ENCODE data around the gene DDX24. TPM values are rescaled to one million over a fixed set of nuclear protein-coding genes. Genes with fewer than 3 reads are reported as not detected.
A peak's percentile ranks its signal among the peaks of the same experiment; 100 is the strongest.

Gene DDX24
- total and polyA plus RNA-seq, 4 donors = 142 to 263 (median 251) TPM

DNA sequence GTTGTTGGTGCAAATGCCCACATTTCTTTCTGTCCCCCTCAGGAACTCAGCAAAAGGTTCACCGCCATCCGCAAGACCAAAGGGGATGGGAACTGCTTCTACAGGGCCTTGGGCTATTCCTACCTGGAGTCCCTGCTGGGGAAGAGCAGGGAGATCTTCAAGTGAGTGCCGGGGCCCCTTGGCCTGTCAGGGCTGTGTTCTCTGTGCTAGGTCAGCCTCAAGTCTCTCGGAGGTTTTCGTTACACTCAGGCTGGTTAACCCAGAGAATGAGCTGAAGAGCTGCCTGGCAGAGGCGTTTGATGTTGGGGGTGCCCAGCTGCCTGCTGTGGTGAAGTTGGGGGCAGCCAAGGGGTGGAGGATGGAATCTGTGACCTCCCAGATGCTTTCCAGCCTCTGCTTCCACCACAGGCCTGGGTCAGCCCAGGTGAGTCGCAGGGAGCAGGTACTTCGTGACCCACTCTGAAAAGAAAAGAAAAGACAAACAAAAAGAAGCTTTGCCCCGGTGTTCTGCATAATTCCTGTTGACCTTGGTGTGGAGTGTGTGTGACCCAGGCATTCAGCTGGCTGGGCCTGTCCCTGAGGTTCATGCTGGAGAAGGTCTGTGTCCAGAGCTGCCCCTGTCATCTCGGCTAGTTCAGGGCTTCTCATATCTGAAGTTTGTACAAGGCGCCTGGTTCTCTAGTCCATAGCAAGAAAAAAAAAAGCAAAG is 41.9 kb downstream of the DDX24 start:
- Histone ChIP-seq H3K4me3 (ENCODE audit: low read depth, low read length) (no peak overlapping the region), H3K27ac (ENCODE audit: low read depth, low read length) (no peak overlapping the region), H3K27me3 (ENCODE audit: control insufficient read depth, insufficient read depth, low read length) (no peaks in the 10 kb centered on the region), H3K4me1 (ENCODE audit: control insufficient read depth, insufficient read depth, low read length) (peaks cover 42% of the 10 kb centered on the region), H3K36me3 (ENCODE audit: control insufficient read depth, insufficient read depth, low read length) (peaks cover 61% of the 10 kb centered on the region), H3K9me3 (ENCODE audit: control insufficient read depth, insufficient read depth, low read length) (no peaks in the 10 kb centered on the region)
- WGBS (ENCODE audit: insufficient coverage) = 91% methylated on average over 10 of the region's 11 CpGs
- no peak for DNase-seq (ENCODE audit: low read depth in 4 of 6, low spot score in 6 of 6)

DNA sequence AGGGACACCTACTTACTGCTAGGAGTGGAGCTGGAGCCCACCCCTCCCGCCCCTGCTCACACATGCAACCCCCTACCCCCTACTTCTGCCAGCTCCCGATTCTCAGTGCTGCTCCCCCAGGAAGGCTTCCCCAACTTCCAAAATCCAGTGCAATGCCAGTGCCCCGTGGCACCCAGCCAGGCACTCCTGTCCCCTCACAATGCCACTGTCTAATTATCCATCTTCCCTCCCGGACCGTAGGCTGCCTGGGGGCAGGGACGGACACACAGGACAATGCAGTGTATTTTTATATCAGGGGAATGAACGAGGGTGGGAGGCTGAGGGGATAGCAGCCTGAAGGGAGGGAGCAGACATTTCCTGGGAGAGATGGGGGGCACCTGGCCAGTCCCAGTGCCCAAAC is 42.5 kb downstream of the DDX24 start:
- Histone ChIP-seq H3K27me3 (ENCODE audit: control insufficient read depth, insufficient read depth, low read length) (no peaks in the 10 kb centered on the region), H3K4me3 (ENCODE audit: low read depth, low read length) (no peak overlapping the region), H3K27ac (ENCODE audit: low read depth, low read length) (no peak overlapping the region), H3K9me3 (ENCODE audit: control insufficient read depth, insufficient read depth, low read length) (no peaks in the 10 kb centered on the region), H3K4me1 (ENCODE audit: control insufficient read depth, insufficient read depth, low read length) (peaks cover 42% of the 10 kb centered on the region), H3K36me3 (ENCODE audit: control insufficient read depth, insufficient read depth, low read length) (peaks cover 55% of the 10 kb centered on the region)
- no peak for DNase-seq (ENCODE audit: low read depth in 4 of 6, low spot score in 6 of 6)
- 76% methylated on average over 3 of the region's 7 CpGs for WGBS (ENCODE audit: insufficient coverage)

DNA sequence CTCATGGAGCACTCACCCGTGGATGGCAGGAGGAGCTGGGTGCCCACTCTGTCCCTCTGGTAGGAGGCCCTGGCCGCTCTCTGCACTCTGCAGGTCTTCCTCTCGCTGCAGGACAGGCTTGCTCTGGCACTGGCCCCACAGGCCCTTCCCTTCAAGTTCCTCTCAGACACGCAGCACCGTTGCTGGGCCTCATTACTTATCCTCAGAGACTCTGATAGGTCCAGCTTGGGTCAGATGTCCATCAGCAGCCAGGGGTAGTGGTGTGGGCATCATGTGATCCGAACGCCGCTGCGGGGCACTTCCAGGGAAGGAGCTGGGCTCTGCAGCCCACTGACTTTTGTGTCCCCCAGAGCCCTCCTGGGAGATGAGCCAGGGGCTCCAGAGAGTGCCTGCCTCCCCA is 43.0 kb downstream of the DDX24 start:
- Histone ChIP-seq H3K4me3 (ENCODE audit: low read depth, low read length) (no peak overlapping the region), H3K27me3 (ENCODE audit: control insufficient read depth, insufficient read depth, low read length) (no peaks in the 10 kb centered on the region), H3K27ac (ENCODE audit: low read depth, low read length) (no peak overlapping the region), H3K4me1 (ENCODE audit: control insufficient read depth, insufficient read depth, low read length) (peaks cover 41% of the 10 kb centered on the region), H3K36me3 (ENCODE audit: control insufficient read depth, insufficient read depth, low read length) (peaks cover 49% of the 10 kb centered on the region), H3K9me3 (ENCODE audit: control insufficient read depth, insufficient read depth, low read length) (no peaks in the 10 kb centered on the region)
- DNase-seq (ENCODE audit: low read depth in 4 of 6, low spot score in 6 of 6) = no peak
- 81% methylated on average over 9 of the region's 9 CpGs for WGBS (ENCODE audit: insufficient coverage)

DNA sequence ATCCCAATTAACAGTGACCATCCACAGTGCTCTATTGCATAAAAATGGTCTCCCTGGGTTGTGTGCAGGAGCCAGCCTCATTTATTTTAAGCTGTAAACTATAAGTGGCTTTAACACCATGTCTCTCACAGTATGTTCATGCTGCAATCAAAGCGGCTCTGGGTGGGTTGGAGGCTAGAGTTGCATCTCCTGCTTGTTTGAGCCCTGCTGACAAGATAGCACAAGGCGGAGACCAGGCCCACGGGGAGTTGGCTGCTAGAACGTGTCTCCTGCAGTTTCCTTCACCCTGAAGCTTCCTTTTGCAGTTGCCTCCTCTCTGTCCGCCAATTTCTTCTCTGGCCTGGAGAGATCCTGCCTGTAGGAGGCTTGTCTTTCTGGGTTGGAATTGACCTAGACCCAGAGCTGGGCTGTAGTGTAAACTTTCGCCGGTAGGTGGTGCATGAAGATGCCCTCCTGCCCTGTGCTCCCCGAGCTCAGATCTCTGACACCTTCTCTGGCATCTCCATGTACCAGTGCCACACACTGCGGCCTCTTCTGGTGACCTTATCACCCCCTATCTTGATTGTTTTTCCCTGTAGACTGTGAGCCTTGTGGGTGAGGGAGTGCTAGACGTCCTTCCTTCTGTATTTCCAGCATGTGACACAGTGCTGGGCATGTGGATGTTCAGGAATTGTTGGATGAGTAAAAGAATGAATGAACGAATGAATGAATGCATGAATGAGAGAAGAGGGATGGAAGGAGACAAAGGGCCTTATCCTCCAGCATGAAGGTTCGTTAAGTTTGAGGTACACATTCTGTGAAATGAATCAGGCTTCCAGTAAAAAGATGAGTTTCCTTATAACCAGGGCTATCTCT is 44.5 kb downstream of the DDX24 start:
- H3K27ac ChIP-seq (ENCODE audit: low read depth, low read length) = no peak overlapping the region
- DNase-seq (ENCODE audit: low read depth in 4 of 6, low spot score in 6 of 6) = peak in 3 of 6 donors; percentile 38 to 78 (median 74)
- H3K27me3 ChIP-seq (ENCODE audit: control insufficient read depth, insufficient read depth, low read length) = no peaks in the 10 kb centered on the region
- H3K9me3 ChIP-seq (ENCODE audit: control insufficient read depth, insufficient read depth, low read length) = no peaks in the 10 kb centered on the region
- WGBS (ENCODE audit: insufficient coverage) = 41% methylated on average over 6 of the region's 12 CpGs
- H3K4me1 ChIP-seq (ENCODE audit: control insufficient read depth, insufficient read depth, low read length) = peaks cover 27% of the 10 kb centered on the region
- no peak overlapping the region for H3K4me3 ChIP-seq (ENCODE audit: low read depth, low read length)
- peaks cover 38% of the 10 kb centered on the region for H3K36me3 ChIP-seq (ENCODE audit: control insufficient read depth, insufficient read depth, low read length)

DNA sequence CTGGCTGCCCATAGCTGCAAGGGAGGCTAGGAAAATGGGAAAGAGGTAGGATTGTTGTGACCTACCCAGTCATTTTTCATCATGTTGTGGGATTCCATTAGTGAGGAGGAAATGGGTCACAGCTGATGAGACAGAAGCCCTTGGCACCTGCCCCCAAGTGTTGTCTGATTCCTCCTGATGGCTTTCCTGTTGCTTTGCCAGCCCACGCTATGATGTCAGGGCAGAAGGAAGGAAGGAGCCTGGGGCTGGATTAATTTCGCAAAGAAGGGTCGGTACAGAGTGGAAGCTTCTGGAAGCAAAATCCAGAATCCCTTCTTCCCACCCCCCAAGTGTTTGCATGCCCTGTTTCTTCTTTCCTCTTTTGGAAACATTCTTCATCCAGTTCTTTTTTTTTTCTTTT is 46.1 kb downstream of the DDX24 start:
- Histone ChIP-seq H3K27me3 (ENCODE audit: control insufficient read depth, insufficient read depth, low read length) (no peaks in the 10 kb centered on the region), H3K36me3 (ENCODE audit: control insufficient read depth, insufficient read depth, low read length) (peaks cover 23% of the 10 kb centered on the region), H3K9me3 (ENCODE audit: control insufficient read depth, insufficient read depth, low read length) (no peaks in the 10 kb centered on the region), H3K4me3 (ENCODE audit: low read depth, low read length) (no peak overlapping the region), H3K27ac (ENCODE audit: low read depth, low read length) (no peak overlapping the region), H3K4me1 (ENCODE audit: control insufficient read depth, insufficient read depth, low read length) (peaks cover 16% of the 10 kb centered on the region)
- DNase-seq (ENCODE audit: low read depth in 4 of 6, low spot score in 6 of 6) = no peak
- 100% methylated on average over 1 of the region's 3 CpGs for WGBS (ENCODE audit: insufficient coverage)

DNA sequence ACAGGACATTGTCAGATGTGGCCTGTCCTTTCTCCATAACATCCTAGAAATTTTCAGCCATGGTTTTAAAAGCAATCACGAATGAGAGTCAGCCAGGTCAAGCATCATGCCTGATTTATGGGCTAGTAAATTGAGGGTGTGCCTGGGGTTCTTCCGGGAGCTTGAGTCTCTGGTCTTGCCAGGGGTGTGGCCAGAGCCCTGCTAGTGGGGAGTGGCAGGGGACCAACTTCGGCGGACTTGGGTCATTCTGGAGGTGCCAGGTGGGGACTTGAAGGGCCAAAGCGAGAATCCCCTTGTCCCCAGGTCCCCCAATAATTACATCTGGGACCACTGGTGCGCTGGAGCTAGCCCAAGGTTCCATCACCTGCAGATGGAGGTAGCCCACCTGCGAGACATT is 49.1 kb downstream of the DDX24 start:
- Histone ChIP-seq H3K27me3 (ENCODE audit: control insufficient read depth, insufficient read depth, low read length) (no peaks in the 10 kb centered on the region), H3K9me3 (ENCODE audit: control insufficient read depth, insufficient read depth, low read length) (no peaks in the 10 kb centered on the region), H3K27ac (ENCODE audit: low read depth, low read length) (no peak overlapping the region), H3K36me3 (ENCODE audit: control insufficient read depth, insufficient read depth, low read length) (peaks cover 4% of the 10 kb centered on the region), H3K4me1 (ENCODE audit: control insufficient read depth, insufficient read depth, low read length) (peaks cover 26% of the 10 kb centered on the region), H3K4me3 (ENCODE audit: low read depth, low read length) (no peak overlapping the region)
- no peak for DNase-seq (ENCODE audit: low read depth in 4 of 6, low spot score in 6 of 6)
- WGBS (ENCODE audit: insufficient coverage) = 56% methylated on average over 1 of the region's 7 CpGs

DNA sequence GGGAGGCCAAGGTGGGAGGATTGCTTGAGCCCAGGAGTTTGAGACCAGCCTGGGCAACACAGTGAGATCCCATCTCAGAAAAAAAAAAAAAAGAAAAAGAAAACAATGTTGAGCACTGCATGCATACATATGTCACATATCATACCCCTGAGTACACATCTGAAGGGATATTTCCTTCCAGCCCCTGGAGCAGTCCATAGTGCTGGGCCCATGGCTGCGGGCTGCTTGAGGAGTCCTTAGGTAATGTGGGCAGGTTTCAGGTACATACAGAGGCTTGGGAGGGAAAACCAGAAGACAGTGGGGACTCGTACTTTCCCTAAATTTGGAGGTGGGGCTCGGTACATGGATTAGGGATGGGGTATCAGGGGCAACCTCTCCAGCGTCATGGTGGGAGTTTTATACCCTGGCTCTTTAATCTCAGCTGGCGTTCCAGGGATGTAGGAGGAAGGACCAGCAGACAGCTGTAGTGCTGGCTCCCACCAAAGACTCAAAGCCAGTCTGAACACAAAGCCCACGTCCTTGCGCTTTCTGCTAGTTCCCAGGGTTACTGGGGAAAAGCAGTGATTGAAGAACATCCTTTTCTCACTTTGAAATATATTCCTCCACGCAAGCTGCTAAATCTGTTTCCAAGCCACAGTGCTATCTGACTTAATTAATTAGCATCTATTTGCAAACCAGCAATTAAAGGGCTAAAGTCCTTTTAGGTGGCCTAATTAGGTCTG is 49.7 kb downstream of the DDX24 start:
- no peak overlapping the region for H3K4me3 ChIP-seq (ENCODE audit: low read depth, low read length)
- H3K4me1 ChIP-seq (ENCODE audit: control insufficient read depth, insufficient read depth, low read length) = peaks cover 25% of the 10 kb centered on the region
- WGBS (ENCODE audit: insufficient coverage) = 67% methylated on average over 4 of the region's 8 CpGs

DNA sequence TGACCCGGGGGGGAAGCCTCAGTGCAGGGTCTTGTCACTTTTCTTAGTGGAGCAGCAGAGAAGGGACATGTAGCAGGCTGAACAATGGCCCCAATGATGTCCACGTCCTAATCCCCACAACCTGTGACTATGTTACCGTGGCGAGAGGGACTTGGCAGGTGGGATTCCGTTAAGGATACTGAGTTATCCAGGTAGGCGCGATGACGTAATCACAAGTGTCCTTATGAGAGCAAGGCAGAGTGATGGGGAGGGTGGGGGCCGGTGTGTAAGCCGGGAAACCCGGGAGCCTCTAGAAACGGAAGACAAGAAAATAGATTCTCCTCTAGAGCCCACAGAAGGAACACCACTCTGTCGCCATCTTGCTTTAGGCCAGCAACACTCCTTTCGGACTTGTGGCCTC is 50.4 kb downstream of the DDX24 start:
- peaks cover 4% of the 10 kb centered on the region for H3K36me3 ChIP-seq (ENCODE audit: control insufficient read depth, insufficient read depth, low read length)
- WGBS (ENCODE audit: insufficient coverage) = 97% methylated on average over 7 of the region's 14 CpGs
- no peak for DNase-seq (ENCODE audit: low read depth in 4 of 6, low spot score in 6 of 6)
- no peaks in the 10 kb centered on the region for H3K27me3 ChIP-seq (ENCODE audit: control insufficient read depth, insufficient read depth, low read length)
- H3K4me1 ChIP-seq (ENCODE audit: control insufficient read depth, insufficient read depth, low read length) = peaks cover 22% of the 10 kb centered on the region
- H3K27ac ChIP-seq (ENCODE audit: low read depth, low read length) = no peak overlapping the region
- no peak overlapping the region for H3K4me3 ChIP-seq (ENCODE audit: low read depth, low read length)
- no peaks in the 10 kb centered on the region for H3K9me3 ChIP-seq (ENCODE audit: control insufficient read depth, insufficient read depth, low read length)

More for the DNA sequence above, 49.7 kb downstream of the DDX24 start:
- H3K27ac ChIP-seq (ENCODE audit: low read depth, low read length) = no peak overlapping the region
- no peaks in the 10 kb centered on the region for H3K27me3 ChIP-seq (ENCODE audit: control insufficient read depth, insufficient read depth, low read length)
- DNase-seq (ENCODE audit: low read depth in 4 of 6, low spot score in 6 of 6) = peak in 2 of 6 donors; percentile 25 to 31
- H3K9me3 ChIP-seq (ENCODE audit: control insufficient read depth, insufficient read depth, low read length) = no peaks in the 10 kb centered on the region
- H3K36me3 ChIP-seq (ENCODE audit: control insufficient read depth, insufficient read depth, low read length) = peaks cover 4% of the 10 kb centered on the region

DNA sequence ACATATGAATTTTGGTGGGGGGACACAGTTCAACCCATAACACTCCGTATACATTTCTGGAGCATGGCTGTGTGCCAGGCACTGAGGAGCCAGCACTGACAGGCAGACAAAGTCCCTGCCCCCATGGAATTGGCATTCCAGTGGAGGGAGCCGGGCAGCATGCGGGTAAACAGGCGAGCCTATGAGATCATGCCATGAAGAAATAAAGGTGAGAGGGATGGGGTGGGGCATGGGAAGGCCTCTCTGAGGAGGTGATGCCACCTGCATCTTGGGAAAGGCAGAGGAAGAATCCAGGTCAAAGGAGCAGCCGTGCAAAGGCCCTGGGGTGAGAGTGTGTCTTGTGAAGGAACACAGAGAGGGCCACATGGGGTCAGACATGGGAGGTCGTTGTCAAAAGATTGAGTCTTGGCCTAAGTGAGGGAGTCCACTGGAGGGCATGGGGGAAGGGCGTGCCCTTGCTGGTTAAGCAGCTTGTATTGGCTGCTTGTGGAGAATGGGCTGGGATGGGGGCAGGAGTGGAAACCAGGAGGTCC is 51.3 kb downstream of the DDX24 start:
- Histone ChIP-seq H3K4me3 (ENCODE audit: low read depth, low read length) (no peak overlapping the region), H3K27me3 (ENCODE audit: control insufficient read depth, insufficient read depth, low read length) (no peaks in the 10 kb centered on the region), H3K9me3 (ENCODE audit: control insufficient read depth, insufficient read depth, low read length) (no peaks in the 10 kb centered on the region), H3K36me3 (ENCODE audit: control insufficient read depth, insufficient read depth, low read length) (peaks cover 4% of the 10 kb centered on the region), H3K27ac (ENCODE audit: low read depth, low read length) (no peak overlapping the region), H3K4me1 (ENCODE audit: control insufficient read depth, insufficient read depth, low read length) (peaks cover 22% of the 10 kb centered on the region)
- DNase-seq (ENCODE audit: low read depth in 4 of 6, low spot score in 6 of 6) = no peak
- 89% methylated on average over 7 of the region's 7 CpGs for WGBS (ENCODE audit: insufficient coverage)

All from spinal cord (tissue), 10 donors.